ENCODE results near the gene WDR83.

DNA sequence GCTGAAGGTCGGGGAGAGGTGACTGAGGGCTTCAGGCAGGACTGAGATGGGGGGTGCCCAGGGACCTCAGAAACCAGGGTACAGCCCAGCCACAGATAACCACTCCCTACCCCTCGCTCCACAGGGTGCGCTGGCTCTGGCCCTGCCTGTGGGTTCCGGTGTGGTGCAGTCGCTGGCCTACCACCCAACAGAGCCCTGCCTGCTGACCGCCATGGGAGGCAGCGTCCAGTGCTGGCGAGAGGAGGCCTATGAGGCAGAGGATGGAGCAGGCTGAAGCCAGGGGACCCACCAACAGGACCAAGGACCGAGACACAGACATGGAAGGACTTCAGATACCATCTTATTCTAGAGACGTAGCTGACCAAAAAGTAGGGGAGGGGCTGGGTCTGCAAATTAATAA is 8.8 kb downstream of the WDR83 start:
- no peak for TF ChIP-seq POLR2A (IDR thresholded peaks at IDR 0.05; ENCODE audit: low read length)
- TF ChIP-seq GATA1 (IDR thresholded peaks at IDR 0.05; ENCODE audit: low read depth, low read length) = no peak
